ENCODE data around the gene CEBPE. TPM values are rescaled to one million over a fixed set of nuclear protein-coding genes. Genes with fewer than 3 reads are reported as not detected.

Gene CEBPE
- polyA plus RNA-seq, 1 of the 3 experiments (the other 2 are of a cell fraction) = not detected

GRCh38 chr14:23103581-23103980, 15.5 kb downstream of the CEBPE start:
- H3K79me2 ChIP-seq (ENCODE audit: insufficient read depth) = peaks cover 7% of the 10 kb centered on the region
- POLR2A ChIA-PET = no interaction called here
- 82% methylated on average over 4 of the region's 4 CpGs for WGBS (ENCODE audit: low lambda C conversion rate)

GRCh38 chr14:23102801-23103200, 16.3 kb downstream of the CEBPE start:
- Histone ChIP-seq H3F3A (replicated peaks; ENCODE audit: insufficient read depth) (no peaks in the 10 kb centered on the region), H3K9ac (no peak overlapping the region), H3K27me3 (ENCODE audit: insufficient read depth) (no peaks in the 10 kb centered on the region), H3K36me3 (replicated peaks in 1 of 2; ENCODE audit: control insufficient read depth in 1 of 2, insufficient read depth in 2 of 2, low read length in 1 of 2) (peaks cover 10 to 14% of the 10 kb centered on the region in 2 experiments), H4K20me1 (ENCODE audit: insufficient read depth) (peaks cover 19% of the 10 kb centered on the region; the same call in 1 of the 2 replicates), H3K4me1 (ENCODE audit: control insufficient read depth in 1 of 2, insufficient read depth in 2 of 2, low read depth in 1 of 2, low read length in 1 of 2) (no peaks in the 10 kb centered on the region; a peak in 1 of 4 replicates), H3K27ac (ENCODE audit: low read depth in 2 of 2, low read length in 1 of 2) (no peak overlapping the region), H2AFZ (ENCODE audit: low read depth) (no peak overlapping the region), H3K4me2 (no peak overlapping the region), H3K4me3 (ENCODE audit: low read depth in 2 of 2, low read length in 1 of 2) (no peak overlapping the region), H3K79me2 (ENCODE audit: insufficient read depth) (peaks cover 14% of the 10 kb centered on the region), H3K9me2 (no peaks in the 10 kb centered on the region), H3K9me3 (no peaks in the 10 kb centered on the region)
- ChIA-PET POLR2A (no interaction called here), CTCF (interaction anchor here (1.2 to 2.4 kb wide), 2 partner anchors 18 to 26 kb away, joined by 3 to 19 read pairs; no protein-coding TSS in a partner anchor)
- no peak for DNase-seq
- TF ChIP-seq ELF1 (IDR thresholded peaks at IDR 0.05) (no peak), NRF1 (IDR thresholded peaks at IDR 0.05; ENCODE audit: low read depth, low read length) (no peak), FOXJ3 (CRISPR knock-in tag; IDR thresholded peaks at IDR 0.05) (no peak), TCF12 (IDR thresholded peaks at IDR 0.05) (no peak), GABPA (IDR thresholded peaks at IDR 0.05; ENCODE audit: low read depth) (no peak), MAX (IDR thresholded peaks at IDR 0.05; ENCODE audit: low read depth) (no peak), IRF3 (IDR thresholded peaks at IDR 0.05; ENCODE audit: low read depth, low read length) (no peak), MEF2A (IDR thresholded peaks at IDR 0.05; ENCODE audit: borderline replicate concordance, low read depth) (no peak), JUND (IDR thresholded peaks at IDR 0.05) (no peak)
- WGBS (ENCODE audit: low lambda C conversion rate) = 58% methylated on average over 2 of the region's 2 CpGs

More at GRCh38 chr14:23103581-23103980, 15.5 kb downstream of the CEBPE start:
- no peaks in the 10 kb centered on the region for H3F3A ChIP-seq (replicated peaks; ENCODE audit: insufficient read depth)
- TF ChIP-seq YY1 (IDR thresholded peaks at IDR 0.05; ENCODE audit: low read depth) (no peak), GABPA (IDR thresholded peaks at IDR 0.05; ENCODE audit: low read depth) (no peak), RCOR1 (IDR thresholded peaks at IDR 0.05; ENCODE audit: low read length) (no peak), MXI1 (IDR thresholded peaks at IDR 0.05; ENCODE audit: low read depth, low read length) (no peak), FOXJ3 (CRISPR knock-in tag; IDR thresholded peaks at IDR 0.05) (no peak), NRF1 (IDR thresholded peaks at IDR 0.05; ENCODE audit: low read depth, low read length) (no peak), RXRA (IDR thresholded peaks at IDR 0.05; ENCODE audit: borderline replicate concordance, low read depth) (no peak)
- no peak overlapping the region for H2AFZ ChIP-seq (ENCODE audit: low read depth)
- no peaks in the 10 kb centered on the region for H3K9me2 ChIP-seq
- H3K4me2 ChIP-seq = no peak overlapping the region
- no peak overlapping the region for H3K27ac ChIP-seq (ENCODE audit: low read depth in 2 of 2, low read length in 1 of 2)
- no peaks in the 10 kb centered on the region for H3K9me3 ChIP-seq
- peaks cover 4 to 6% of the 10 kb centered on the region in 2 experiments for H3K36me3 ChIP-seq (replicated peaks in 1 of 2; ENCODE audit: control insufficient read depth in 1 of 2, insufficient read depth in 2 of 2, low read length in 1 of 2)
- H3K4me1 ChIP-seq (ENCODE audit: control insufficient read depth in 1 of 2, insufficient read depth in 2 of 2, low read depth in 1 of 2, low read length in 1 of 2) = no peaks in the 10 kb centered on the region
- H3K27me3 ChIP-seq (ENCODE audit: insufficient read depth) = no peaks in the 10 kb centered on the region
- H3K9ac ChIP-seq = no peak overlapping the region
- H4K20me1 ChIP-seq (ENCODE audit: insufficient read depth) = peaks cover 11% of the 10 kb centered on the region; the same call in 1 of the 2 replicates
- DNase-seq = no peak
- CTCF ChIA-PET = interaction anchor here (1.0 to 1.7 kb wide), 2 partner anchors 18 to 84 kb away, joined by 6 read pairs; no protein-coding TSS in a partner anchor
- H3K4me3 ChIP-seq (ENCODE audit: low read depth in 2 of 2, low read length in 1 of 2) = no peak overlapping the region

Measured in SK-N-SH (cell line).